SH-SY5Y (cell line): Measurements from ENCODE around the gene LRRK1.

Experiments used
- GATA2 ChIP-seq: IDR thresholded peaks from 2 replicates; pipeline ENCODE4 v1.6.1; 2011; ENCODE audit warnings: mild to moderate bottlenecking, low read depth, low read length
- GATA3 ChIP-seq: IDR thresholded peaks from 2 replicates; pipeline ENCODE4 v1.6.1; 2011; ENCODE audit warnings: low read depth, mild to moderate bottlenecking, low read length, moderate library complexity

GRCh38 chr15:101052681-101053121 lies 133.5 kb downstream of the LRRK1 start:
- TF ChIP-seq GATA2 (no peak), GATA3 (no peak)
